Hepatocyte (in vitro differentiated cells): Measurements from ENCODE around the gene DOCK4. TPM values are rescaled to one million over a fixed set of nuclear protein-coding genes. Genes with fewer than 3 reads are reported as not detected.

ENCODE experiments used
- DNase-seq: peaks from one replicate; pipeline ENCODE4 v3.0.0-alpha.2; 2016; ENCODE audit warnings: low spot score
- H2AFZ ChIP-seq: fragments of 200-600 bp; sonication (generic); 2 replicates; pipeline ENCODE4 v1.6.0; 2016; ENCODE audit warnings: antibody characterized with exemption, mild to moderate bottlenecking
- H3K27ac ChIP-seq: fragments of 200-600 bp; sonication (generic); 2 replicates; pipeline ENCODE4 v1.5.1; 2016; ENCODE audit warnings: mild to moderate bottlenecking
- H3K27me3 ChIP-seq: fragments of 200-600 bp; sonication (generic); 2 replicates; pipeline ENCODE4 v1.6.1; 2016
- H3K36me3 ChIP-seq: fragments of 200-600 bp; sonication (generic); replicated peaks from 2 replicates; pipeline ENCODE4 v1.5.1; 2016; ENCODE audit warnings: low read depth; ENCODE audit not compliant: insufficient read depth
- H3K4me1 ChIP-seq: fragments of 200-600 bp; sonication (generic); 2 replicates; pipeline ENCODE4 v1.5.1; 2016; ENCODE audit warnings: mild to moderate bottlenecking, moderate library complexity; ENCODE audit not compliant: insufficient read depth
- H3K4me2 ChIP-seq: fragments of 200-600 bp; sonication (generic); 2 replicates; pipeline ENCODE4 v1.6.0; 2016
- H3K4me3 ChIP-seq: fragments of 200-600 bp; sonication (generic); 2 replicates; pipeline ENCODE4 v1.5.1; 2016; ENCODE audit warnings: mild to moderate bottlenecking
- H3K79me2 ChIP-seq: fragments of 200-600 bp; sonication (generic); 2 replicates; pipeline ENCODE4 v1.6.0; 2017; ENCODE audit warnings: mild to moderate bottlenecking
- H3K9me2 ChIP-seq: fragments of 200-600 bp; sonication (generic); replicated peaks from 2 replicates; pipeline ENCODE4 v1.6.0; 2017; ENCODE audit warnings: mild to moderate bottlenecking; ENCODE audit not compliant: insufficient read depth
- H3K9me3 ChIP-seq: fragments of 200-600 bp; sonication (generic); 2 replicates; pipeline ENCODE4 v1.5.1; 2016; ENCODE audit warnings: low read depth, mild to moderate bottlenecking
- H4K20me1 ChIP-seq: fragments of 200-600 bp; sonication (generic); 2 replicates; pipeline ENCODE4 v1.6.0; 2016; ENCODE audit warnings: mild to moderate bottlenecking; ENCODE audit not compliant: insufficient read depth, poor library complexity, severe bottlenecking
- EZH2 ChIP-seq: fragments of 200-600 bp; sonication (generic); IDR thresholded peaks from 2 replicates; pipeline ENCODE4 v1.6.1; 2016; ENCODE audit warnings: antibody characterized with exemption, mild to moderate bottlenecking, borderline replicate concordance
- EZH2phosphoT487 ChIP-seq: fragments of 200-600 bp; sonication (generic); IDR thresholded peaks from one replicate; pipeline ENCODE4 v1.6.1; 2018; ENCODE audit warnings: antibody characterized with exemption, mild to moderate bottlenecking, low read depth, moderate library complexity; ENCODE audit not compliant: unreplicated experiment, severe bottlenecking
- WGBS: methylation state at CpG from one replicate; pipeline ENCODE4 v1.1.6; 2016; ENCODE audit warnings: low lambda C conversion rate; ENCODE audit errors: missing lambda C conversion rate; 5-methylcytosine and 5-hydroxymethylcytosine counted together
- polyA plus RNA-seq: library from polyadenylated mRNA; unstranded; fragments of >200 nt; fragmentation: Nextera tagmentation; extraction: Ambion mirVana; gene quantifications from 2 replicates; pipeline ENCODE4 v1.2.1, GENCODE V29; 2016
- total RNA-seq: library from RNA; depleted of rRNA; stranded (reverse); fragments of >200 nt; gene quantifications from 2 replicates; pipeline ENCODE4 v1.2.3, GENCODE V29; 2014
- TF ChIP-seq, protein P1 (sequence below): fragments of 200-600 bp; sonication (generic); IDR thresholded peaks from 2 replicates; pipeline ENCODE4 v1.5.1; 2016; ENCODE audit warnings: antibody characterized with exemption, mild to moderate bottlenecking; ENCODE audit not compliant: poor library complexity

DOCK4 gene
- total and polyA plus RNA-seq, 2 experiments from 2014 or later: 4.4 to 22.9 TPM

DNA sequence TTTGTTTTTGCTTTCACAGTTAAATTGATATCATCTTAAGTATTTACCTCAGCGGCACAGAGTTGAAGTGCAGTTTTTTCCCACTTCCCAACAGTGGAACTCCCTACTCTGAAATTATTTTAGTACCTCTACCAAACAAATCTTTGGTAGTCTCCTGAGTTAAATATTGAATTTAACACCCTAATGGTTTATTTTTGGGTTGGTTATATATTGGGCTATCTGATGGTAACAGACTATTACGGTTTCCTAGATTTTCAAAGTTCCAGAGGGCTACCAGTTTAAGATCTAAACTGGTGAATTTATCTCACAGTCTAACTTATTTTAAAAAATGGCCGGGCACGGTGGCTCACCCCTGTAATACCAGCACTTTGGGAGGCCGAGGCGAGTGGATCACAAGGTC, 1.6 kb upstream of the DOCK4 start:
- Histone ChIP-seq H3K27me3 (no peaks in the 10 kb centered on the region), H3K27ac (peak overlapping the region; percentile 67), H3K9me3 (no peaks in the 10 kb centered on the region), H3K79me2 (peaks cover 75% of the 10 kb centered on the region), H4K20me1 (no peaks in the 10 kb centered on the region), H3K4me1 (peaks cover 11% of the 10 kb centered on the region), H3K36me3 (no peaks in the 10 kb centered on the region), H3K9me2 (no peaks in the 10 kb centered on the region), H3K4me3 (peak overlapping the region; percentile 60), H2AFZ (no peak overlapping the region), H3K4me2 (peak overlapping the region; percentile 84)
- no peak for DNase-seq
- 91% methylated on average over 6 of the region's 6 CpGs for WGBS
- no peak for TF ChIP-seq EZH2phosphoT487
- no peak for TF ChIP-seq EZH2
- TF ChIP-seq, protein P1, sequence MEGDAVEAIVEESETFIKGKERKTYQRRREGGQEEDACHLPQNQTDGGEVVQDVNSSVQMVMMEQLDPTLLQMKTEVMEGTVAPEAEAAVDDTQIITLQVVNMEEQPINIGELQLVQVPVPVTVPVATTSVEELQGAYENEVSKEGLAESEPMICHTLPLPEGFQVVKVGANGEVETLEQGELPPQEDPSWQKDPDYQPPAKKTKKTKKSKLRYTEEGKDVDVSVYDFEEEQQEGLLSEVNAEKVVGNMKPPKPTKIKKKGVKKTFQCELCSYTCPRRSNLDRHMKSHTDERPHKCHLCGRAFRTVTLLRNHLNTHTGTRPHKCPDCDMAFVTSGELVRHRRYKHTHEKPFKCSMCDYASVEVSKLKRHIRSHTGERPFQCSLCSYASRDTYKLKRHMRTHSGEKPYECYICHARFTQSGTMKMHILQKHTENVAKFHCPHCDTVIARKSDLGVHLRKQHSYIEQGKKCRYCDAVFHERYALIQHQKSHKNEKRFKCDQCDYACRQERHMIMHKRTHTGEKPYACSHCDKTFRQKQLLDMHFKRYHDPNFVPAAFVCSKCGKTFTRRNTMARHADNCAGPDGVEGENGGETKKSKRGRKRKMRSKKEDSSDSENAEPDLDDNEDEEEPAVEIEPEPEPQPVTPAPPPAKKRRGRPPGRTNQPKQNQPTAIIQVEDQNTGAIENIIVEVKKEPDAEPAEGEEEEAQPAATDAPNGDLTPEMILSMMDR: no peak

DNA sequence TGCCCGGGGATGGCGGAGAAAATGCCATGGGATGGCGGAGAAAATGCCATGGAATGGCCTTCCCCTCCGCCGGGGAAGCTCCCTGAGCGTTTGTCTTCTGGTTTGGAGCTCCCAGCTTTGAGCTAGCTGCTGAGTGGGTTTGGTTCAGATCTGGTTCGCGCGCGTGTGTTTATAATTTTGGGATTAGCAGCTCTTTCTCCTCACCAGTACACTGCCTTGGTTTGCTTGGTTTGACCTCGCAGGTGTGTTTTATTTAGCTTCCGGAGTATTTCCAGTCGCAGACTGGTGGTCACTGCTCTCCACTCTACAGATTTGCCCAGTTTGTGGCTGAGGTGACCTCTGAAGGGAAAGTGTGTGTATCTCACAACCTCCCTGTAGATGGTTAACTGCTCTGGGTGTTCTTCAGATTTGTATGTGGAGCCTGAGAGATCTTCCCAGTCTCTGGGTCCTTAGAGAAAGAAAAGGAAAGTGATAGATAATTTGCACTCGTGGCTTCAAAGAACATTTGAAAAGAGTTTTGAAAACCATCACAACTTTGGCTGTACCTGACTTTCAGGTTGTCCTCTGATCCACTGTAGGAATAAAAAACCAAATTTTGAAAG, 893 bp upstream of the DOCK4 start:
- WGBS: under 1% methylated on average over 14 of the region's 14 CpGs

DNA sequence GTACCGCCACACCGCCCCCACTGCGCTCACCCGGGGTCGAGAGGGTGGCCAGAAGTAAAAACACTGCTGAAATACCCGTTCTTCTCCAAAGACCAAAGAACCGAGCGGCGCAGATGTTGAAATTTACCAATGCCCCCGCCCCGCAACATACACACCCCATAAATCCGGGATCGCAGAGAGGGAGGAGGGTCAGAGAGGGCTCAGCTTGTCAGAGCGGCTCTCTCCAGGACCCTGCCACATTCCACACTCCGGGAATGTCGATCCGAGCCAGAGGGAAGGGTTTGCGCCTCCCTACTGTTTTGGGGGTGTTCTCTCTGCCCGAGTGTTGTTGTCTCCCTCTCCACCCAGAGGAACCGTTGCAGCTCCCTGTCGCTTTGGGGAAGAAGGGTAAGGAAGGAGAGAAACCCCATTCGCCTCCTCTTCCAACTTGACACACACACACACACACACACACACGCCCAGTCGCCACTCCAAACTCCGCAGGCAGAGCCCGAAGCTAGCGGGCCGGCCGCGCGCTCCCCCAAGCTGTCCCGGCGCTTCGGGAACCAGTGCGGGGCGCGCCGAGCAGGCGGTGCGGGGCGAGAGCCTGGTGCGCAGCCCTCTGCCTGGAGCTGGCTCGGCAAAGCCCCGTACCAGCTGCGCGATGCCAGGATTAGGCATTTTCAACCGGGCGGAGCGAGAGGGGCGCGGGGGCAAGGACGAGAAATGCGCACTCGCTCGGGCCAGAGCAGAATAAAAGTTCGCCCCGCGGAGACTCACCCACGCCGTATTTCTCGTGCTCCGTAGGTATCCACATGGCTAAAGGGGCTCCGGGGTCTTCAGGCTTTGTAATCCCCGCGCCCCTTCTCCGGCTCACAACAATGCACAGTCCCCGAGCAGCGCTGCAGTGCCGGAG, 609 bp downstream of the DOCK4 start:
- DNase-seq: peak; percentile 71
- Histone ChIP-seq H3K9me2 (no peaks in the 10 kb centered on the region), H3K4me1 (peaks cover 8% of the 10 kb centered on the region), H3K27me3 (no peaks in the 10 kb centered on the region), H3K9me3 (no peaks in the 10 kb centered on the region), H2AFZ (peak overlapping the region; percentile 79), H3K4me3 (peak overlapping the region; percentile 89), H3K79me2 (peaks cover 81% of the 10 kb centered on the region), H3K27ac (peak overlapping the region; percentile 64), H3K4me2 (peak overlapping the region; percentile 86), H4K20me1 (no peaks in the 10 kb centered on the region), H3K36me3 (no peaks in the 10 kb centered on the region)
- no peak for TF ChIP-seq EZH2phosphoT487
- under 1% methylated on average over 69 of the region's 69 CpGs for WGBS

More for the DNA sequence above, 893 bp upstream of the DOCK4 start:
- no peaks in the 10 kb centered on the region for H3K9me2 ChIP-seq
- H3K27me3 ChIP-seq: no peaks in the 10 kb centered on the region
- H3K4me1 ChIP-seq: peaks cover 11% of the 10 kb centered on the region
- no peaks in the 10 kb centered on the region for H3K9me3 ChIP-seq
- H3K79me2 ChIP-seq: peaks cover 75% of the 10 kb centered on the region
- peak overlapping the region; percentile 84 for H3K4me2 ChIP-seq
- TF ChIP-seq, protein P1: no peak
- no peak for TF ChIP-seq EZH2phosphoT487
- no peak for TF ChIP-seq EZH2
- no peaks in the 10 kb centered on the region for H3K36me3 ChIP-seq
- peak overlapping the region; percentile 74 for H2AFZ ChIP-seq
- no peaks in the 10 kb centered on the region for H4K20me1 ChIP-seq
- H3K4me3 ChIP-seq: peak overlapping the region; percentile 60
- DNase-seq: no peak
- H3K27ac ChIP-seq: peak overlapping the region; percentile 67
